Lower leg skin (tissue), 3 donors: ENCODE data around the gene LMCD1.

Experiments used
- CTCF ChIP-seq, 3 donors: fragments of 450-650 bp; IDR thresholded peaks; one replicate each; pipeline ENCODE4 v1.5.1; 2016; ENCODE audit warnings: antibody characterized with exemption in 3 of 3, mild to moderate bottlenecking in 3 of 3, moderate library complexity in 2 of 3
- POLR2A ChIP-seq, 2 donors: fragments of 450-650 bp; IDR thresholded peaks; one replicate each; pipeline ENCODE4 v1.6.1; 2016 to 2017; ENCODE audit warnings: antibody characterized with exemption in 2 of 2, mild to moderate bottlenecking in 1 of 2, moderate library complexity in 1 of 2

DNA sequence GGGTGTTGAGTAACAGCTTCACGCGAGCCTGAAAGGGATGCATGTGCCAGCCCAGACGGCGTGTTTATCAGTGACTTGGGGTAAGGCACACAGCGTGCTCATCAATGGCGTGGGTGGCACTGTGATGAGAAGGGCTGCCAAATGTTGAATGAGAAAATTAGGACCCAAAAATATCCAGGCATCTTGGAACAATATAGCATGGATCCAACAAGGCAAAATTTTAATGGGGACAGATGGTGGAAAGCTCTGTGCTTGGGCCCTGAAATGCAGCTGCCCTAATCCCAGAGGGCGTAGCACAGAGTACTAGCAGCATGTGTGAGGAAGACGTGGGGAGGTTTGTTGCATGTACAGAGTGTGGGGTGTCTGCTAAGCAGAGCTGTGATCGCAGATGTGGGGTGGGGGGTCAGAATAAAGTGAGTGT, 94.1 kb downstream of the LMCD1 start:
- TF ChIP-seq CTCF (IDR thresholded peaks at IDR 0.05) (no peak), POLR2A (IDR thresholded peaks at IDR 0.05) (no peak)
